Muscle layer of duodenum (tissue), 2 donors: ENCODE measurements around the gene XPR1.

ENCODE experiments used
- H3K27ac ChIP-seq: one replicate; pipeline ENCODE4 v1.7.0; 2013; ENCODE audit warnings: mild to moderate bottlenecking, low read length
- H3K27me3 ChIP-seq: one replicate; pipeline ENCODE4 v1.7.0; 2013; ENCODE audit warnings: low read depth, mild to moderate bottlenecking, control low read depth, low read length
- H3K36me3 ChIP-seq, 2 donors: one replicate each; pipeline ENCODE4 v1.7.0; 2013; ENCODE audit warnings: low read length in 2 of 2, control low read depth in 1 of 2, mild to moderate bottlenecking in 1 of 2; ENCODE audit not compliant: insufficient read depth in 2 of 2, control insufficient read depth in 1 of 2
- H3K4me1 ChIP-seq, 2 donors: one replicate each; pipeline ENCODE4 v1.7.0; 2013; ENCODE audit warnings: low read length in 2 of 2, mild to moderate bottlenecking in 2 of 2, control low read depth in 1 of 2, moderate library complexity in 1 of 2; ENCODE audit not compliant: insufficient read depth in 2 of 2, control insufficient read depth in 1 of 2
- H3K4me3 ChIP-seq, 2 donors: one replicate each; pipeline ENCODE4 v1.7.0; 2013; ENCODE audit warnings: low read length in 2 of 2, low read depth in 1 of 2, mild to moderate bottlenecking in 1 of 2
- H3K9me3 ChIP-seq, 2 donors: one replicate each; pipeline ENCODE4 v1.7.0; 2013; ENCODE audit warnings: low read length in 2 of 2, control low read depth in 1 of 2, mild to moderate bottlenecking in 1 of 2; ENCODE audit not compliant: control insufficient read depth in 1 of 2
- donor health status: healthy.

Gene XPR1

GRCh38 chr1:180899262-180899661 lies 267.4 kb downstream of the XPR1 start:
- Histone ChIP-seq H3K27ac (no peak overlapping the region), H3K27me3 (no peaks in the 10 kb centered on the region)

GRCh38 chr1:180901076-180901990 lies 269.5 kb downstream of the XPR1 start:
- H3K4me3 ChIP-seq: no peak overlapping the region
- H3K27ac ChIP-seq: no peak overlapping the region
- no peaks in the 10 kb centered on the region for H3K4me1 ChIP-seq
- H3K27me3 ChIP-seq: no peaks in the 10 kb centered on the region
- no peaks in the 10 kb centered on the region for H3K36me3 ChIP-seq
- no peaks in the 10 kb centered on the region for H3K9me3 ChIP-seq

More at GRCh38 chr1:180899262-180899661, 267.4 kb downstream of the XPR1 start:
- Histone ChIP-seq H3K9me3 (no peaks in the 10 kb centered on the region), H3K36me3 (no peaks in the 10 kb centered on the region), H3K4me3 (no peak overlapping the region), H3K4me1 (no peaks in the 10 kb centered on the region)

GRCh38 chr1:180902541-180902940 lies 270.7 kb downstream of the XPR1 start:
- H3K36me3 ChIP-seq: no peaks in the 10 kb centered on the region
- no peaks in the 10 kb centered on the region for H3K4me1 ChIP-seq
- no peaks in the 10 kb centered on the region for H3K27me3 ChIP-seq
- H3K4me3 ChIP-seq: no peak overlapping the region
- H3K9me3 ChIP-seq: no peaks in the 10 kb centered on the region
- no peak overlapping the region for H3K27ac ChIP-seq

- peaks cover 0 to 4% of the 10 kb centered on the region in 2 donors for H3K4me1 ChIP-seq
- no peak overlapping the region for H3K4me3 ChIP-seq
- H3K36me3 ChIP-seq: no peaks in the 10 kb centered on the region
- H3K27ac ChIP-seq: no peak overlapping the region
- H3K27me3 ChIP-seq: no peaks in the 10 kb centered on the region
- H3K9me3 ChIP-seq: no peaks in the 10 kb centered on the region
These were observed 274.1 kb downstream of the XPR1 start for GRCh38 chr1:180905927-180906326.

GRCh38 chr1:180906511-180906910 lies 274.7 kb downstream of the XPR1 start:
- Histone ChIP-seq H3K27ac (no peak overlapping the region), H3K4me3 (no peak overlapping the region), H3K4me1 (peaks cover 0 to 9% of the 10 kb centered on the region in 2 donors), H3K36me3 (no peaks in the 10 kb centered on the region), H3K27me3 (no peaks in the 10 kb centered on the region), H3K9me3 (no peaks in the 10 kb centered on the region)

GRCh38 chr1:180907313-180908055 lies 275.7 kb downstream of the XPR1 start:
- Histone ChIP-seq H3K4me3 (no peak overlapping the region), H3K36me3 (no peaks in the 10 kb centered on the region), H3K9me3 (no peaks in the 10 kb centered on the region), H3K27ac (no peak overlapping the region), H3K27me3 (no peaks in the 10 kb centered on the region), H3K4me1 (peaks cover 0 to 14% of the 10 kb centered on the region in 2 donors)

GRCh38 chr1:180908074-180908765 lies 276.4 kb downstream of the XPR1 start:
- H3K9me3 ChIP-seq: no peaks in the 10 kb centered on the region
- H3K27ac ChIP-seq: no peak overlapping the region
- H3K4me3 ChIP-seq: no peak overlapping the region
- H3K27me3 ChIP-seq: no peaks in the 10 kb centered on the region
- H3K36me3 ChIP-seq: no peaks in the 10 kb centered on the region
- peaks cover 0 to 14% of the 10 kb centered on the region in 2 donors for H3K4me1 ChIP-seq

- Histone ChIP-seq H3K9me3 (no peaks in the 10 kb centered on the region), H3K4me3 (no peak overlapping the region), H3K27ac (no peak overlapping the region), H3K27me3 (no peaks in the 10 kb centered on the region), H3K36me3 (no peaks in the 10 kb centered on the region), H3K4me1 (peaks cover 0 to 18% of the 10 kb centered on the region in 2 donors)
These were observed 277.2 kb downstream of the XPR1 start for GRCh38 chr1:180909005-180909414.

- Histone ChIP-seq H3K4me3 (no peak overlapping the region), H3K9me3 (no peaks in the 10 kb centered on the region), H3K36me3 (no peaks in the 10 kb centered on the region), H3K27me3 (no peaks in the 10 kb centered on the region), H3K27ac (no peak overlapping the region), H3K4me1 (peaks cover 0 to 22% of the 10 kb centered on the region in 2 donors)
These were observed 277.7 kb downstream of the XPR1 start for GRCh38 chr1:180909462-180909976.

GRCh38 chr1:180911640-180912191 lies 279.9 kb downstream of the XPR1 start:
- H3K9me3 ChIP-seq: no peaks in the 10 kb centered on the region
- H3K27ac ChIP-seq: peak overlapping the region; percentile 31
- no peaks in the 10 kb centered on the region for H3K27me3 ChIP-seq
- H3K36me3 ChIP-seq: no peaks in the 10 kb centered on the region
- H3K4me3 ChIP-seq: peak overlapping the region; percentile 62 to 74
- H3K4me1 ChIP-seq: peaks cover 0 to 22% of the 10 kb centered on the region in 2 donors
